GM12878 (cell line): ENCODE measurements around the gene SCN3B. TPM values are rescaled to one million over a fixed set of nuclear protein-coding genes. Genes with fewer than 3 reads are reported as not detected.

Experiments
- ATAC-seq: fragments of 200-7000 bp; cut with Tn5 transposase; 3 replicates; pipeline ENCODE4 v1.9.1; 2020; ENCODE audit warnings: mild to moderate bottlenecking, moderate library complexity
- BruUV-seq: library from RNA; stranded (reverse); fragments of 400-500 nt; replicated peaks from 2 replicates; lab custom pipeline; 2021; lab: Mats Ljungman, UMichigan
- CTCF ChIA-PET: fragments of 300-600 bp; sonication (Branson Sonifier 250); formaldehyde crosslinking; extraction: SDS; loops from one replicate; lab custom pipeline; 2021; ENCODE audit warnings: inconsistent platforms; lab: Yijun Ruan, JAX
- POLR2A ChIA-PET: fragments of 350-600 bp; formaldehyde crosslinking; extraction: SDS; loops from one replicate; lab custom pipeline; 2021; ENCODE audit warnings: inconsistent platforms; lab: Charles Lee
- RAD21 ChIA-PET: fragments of 300-600 bp; sonication (Branson Sonifier 250); formaldehyde crosslinking; loops from one replicate; lab custom pipeline; 2023; ENCODE audit warnings: antibody characterized with exemption; ENCODE audit not compliant: unreplicated experiment; lab: Charles Lee
- SMC1A ChIA-PET: fragments of 300-600 bp; sonication (Branson Sonifier 250); formaldehyde crosslinking; loops from one replicate; lab custom pipeline; 2023; ENCODE audit not compliant: unreplicated experiment, uncharacterized antibody; lab: Charles Lee
- DNase-seq: peaks from one replicate; pipeline ENCODE4 v3.0.0-alpha.2; 2011; ENCODE audit warnings: low read depth, low spot score
- FAIRE-seq: peaks from 3 replicates; lab custom pipeline; 2011; peaks lifted over from hg19 to GRCh38; lab: Jason Lieb, UNC
- H2AFZ ChIP-seq: 2 replicates; pipeline ENCODE4 v1.6.0; 2011; ENCODE audit warnings: low read depth, low read length, control low read depth; ENCODE audit not compliant: control insufficient read depth
- H3K27ac ChIP-seq: 2 replicates; pipeline ENCODE4 v1.5.1; 2011; ENCODE audit warnings: control low read depth; ENCODE audit not compliant: control insufficient read depth, insufficient read depth
- H3K27me3 ChIP-seq, 2 experiments: replicated peaks in 1 of 2; 2 replicates each; pipeline versions ENCODE4 v1.6.0 to v1.6.1; 2011; ENCODE audit warnings: low read length in 1 of 2; ENCODE audit not compliant: control insufficient read depth in 2 of 2, insufficient read depth in 2 of 2
- H3K36me3 ChIP-seq, 2 experiments: 2 replicates each; pipeline ENCODE4 v1.5.1; 2011; ENCODE audit warnings: low read length in 1 of 2; ENCODE audit not compliant: control insufficient read depth in 2 of 2, insufficient read depth in 2 of 2
- H3K4me1 ChIP-seq: 2 replicates; pipeline ENCODE4 v1.6.1; 2011; ENCODE audit warnings: mild to moderate bottlenecking, low read length, moderate library complexity, mixed read lengths; ENCODE audit not compliant: control insufficient read depth, insufficient read depth
- H3K4me2 ChIP-seq: 2 replicates; pipeline ENCODE4 v1.6.0; 2011; ENCODE audit warnings: control low read depth; ENCODE audit not compliant: control insufficient read depth, insufficient read depth
- H3K4me3 ChIP-seq: fragments of 200-600 bp; sonication (generic); 2 replicates; pipeline ENCODE4 v1.5.1; 2016
- H3K79me2 ChIP-seq: 2 replicates; pipeline ENCODE4 v1.6.0; 2011; ENCODE audit warnings: low read length; ENCODE audit not compliant: control insufficient read depth, insufficient read depth
- H3K9ac ChIP-seq: 2 replicates; pipeline ENCODE4 v1.8.0; 2011; ENCODE audit warnings: low read length, control low read depth, mixed read lengths; ENCODE audit not compliant: control insufficient read depth, insufficient read depth
- H3K9me3 ChIP-seq: replicated peaks from 3 replicates; pipeline ENCODE4 v1.5.1; 2011; ENCODE audit warnings: mild to moderate bottlenecking, low read length; ENCODE audit not compliant: control insufficient read depth, insufficient read depth
- H4K20me1 ChIP-seq: 2 replicates; pipeline ENCODE4 v1.6.0; 2011; ENCODE audit not compliant: control insufficient read depth, insufficient read depth
- BCLAF1 ChIP-seq: fragments of 450-650 bp; IDR thresholded peaks from 2 replicates; pipeline ENCODE4 v1.6.1; 2017; ENCODE audit warnings: antibody characterized with exemption, mild to moderate bottlenecking, moderate library complexity
- BMI1 ChIP-seq: fragments of 450-650 bp; IDR thresholded peaks from 2 replicates; pipeline ENCODE4 v1.6.1; 2016; ENCODE audit warnings: mild to moderate bottlenecking, moderate library complexity, borderline replicate concordance
- CHD1 ChIP-seq: IDR thresholded peaks from 2 replicates; pipeline ENCODE4 v1.6.1; 2012; ENCODE audit warnings: low read depth, low read length, improper control_type of control experiment
- EZH2 ChIP-seq: IDR thresholded peaks from 2 replicates; pipeline ENCODE4 v1.6.1; 2012; ENCODE audit warnings: low read depth, mild to moderate bottlenecking, control low read depth, inconsistent platforms, low read length, borderline replicate concordance; ENCODE audit not compliant: control insufficient read depth
- FOXK2 ChIP-seq: fragments of 450-650 bp; IDR thresholded peaks from 2 replicates; pipeline ENCODE4 v1.6.1; 2017; ENCODE audit warnings: mild to moderate bottlenecking, moderate library complexity
- FOXM1 ChIP-seq: IDR thresholded peaks from 2 replicates; pipeline ENCODE4 v1.6.1; 2012; ENCODE audit warnings: low read depth, mild to moderate bottlenecking, inconsistent platforms, low read length, moderate library complexity
- IKZF1 ChIP-seq: fragments of 450-650 bp; conservative IDR thresholded peaks from 2 replicates; pipeline ENCODE4 v1.6.1; 2017; ENCODE audit warnings: antibody characterized with exemption, mild to moderate bottlenecking
- IKZF2 ChIP-seq, 2 experiments: fragments of 450-650 bp; IDR thresholded peaks; 2 replicates each; pipeline ENCODE4 v1.6.1; 2017; ENCODE audit warnings: mild to moderate bottlenecking in 2 of 2, moderate library complexity in 2 of 2
- KAT2A ChIP-seq: conservative IDR thresholded peaks from 2 replicates; pipeline ENCODE4 v1.6.1; 2011; ENCODE audit warnings: low read depth, low read length; ENCODE audit not compliant: control insufficient read depth
- NFYA ChIP-seq: IDR thresholded peaks from 2 replicates; pipeline ENCODE4 v1.6.1; 2011; ENCODE audit warnings: low read depth, mild to moderate bottlenecking, low read length, improper control_type of control experiment, borderline replicate concordance
- RAD21 ChIP-seq: IDR thresholded peaks from 2 replicates; pipeline ENCODE4 v1.6.1; 2011; ENCODE audit warnings: mild to moderate bottlenecking, low read depth, low read length, moderate library complexity; ENCODE audit not compliant: insufficient read depth
- RAD51 ChIP-seq: fragments of 450-650 bp; IDR thresholded peaks from 2 replicates; pipeline ENCODE4 v1.6.1; 2016; ENCODE audit warnings: moderate library complexity, mild to moderate bottlenecking, inconsistent platforms
- RELA ChIP-seq: fragments of 450-650 bp; IDR thresholded peaks from 2 replicates; pipeline ENCODE4 v1.8.0; 2014; ENCODE audit warnings: borderline replicate concordance; ENCODE audit not compliant: partially characterized antibody
- SIN3A ChIP-seq: IDR thresholded peaks from 2 replicates; pipeline ENCODE4 v1.6.1; 2012; ENCODE audit warnings: low read depth, low read length, improper control_type of control experiment
- SIX5 ChIP-seq: IDR thresholded peaks from 2 replicates; pipeline ENCODE4 v1.6.1; 2011; ENCODE audit warnings: mild to moderate bottlenecking, low read depth, low read length, moderate library complexity; ENCODE audit not compliant: severe bottlenecking
- SMARCA5 ChIP-seq: fragments of 450-650 bp; IDR thresholded peaks from 2 replicates; pipeline ENCODE4 v1.6.1; 2017; ENCODE audit warnings: mild to moderate bottlenecking
- USF1 ChIP-seq: IDR thresholded peaks from 2 replicates; pipeline ENCODE4 v1.6.1; 2011; ENCODE audit warnings: borderline replicate concordance, low read depth, mild to moderate bottlenecking, moderate library complexity, mixed read lengths, low read length; ENCODE audit not compliant: insufficient read depth; ENCODE audit errors: extremely low read length
- YY1 ChIP-seq: IDR thresholded peaks from 2 replicates; pipeline ENCODE4 v1.6.1; 2011; ENCODE audit warnings: low read depth, mild to moderate bottlenecking, low read length
- ZNF384 ChIP-seq: IDR thresholded peaks from 2 replicates; pipeline ENCODE4 v1.6.1; 2012; ENCODE audit warnings: low read depth, mild to moderate bottlenecking, low read length, improper control_type of control experiment, borderline replicate concordance
- ZNF622 ChIP-seq: fragments of 450-650 bp; IDR thresholded peaks from 2 replicates; pipeline ENCODE4 v1.6.1; 2017; ENCODE audit warnings: mild to moderate bottlenecking, inconsistent platforms
- WGBS: methylation state at CpG from one replicate; pipeline ENCODE4 v1.1.6; 2016; ENCODE audit warnings: low lambda C conversion rate; ENCODE audit not compliant: insufficient replicate concordance, insufficient coverage; ENCODE audit errors: missing lambda C conversion rate; 5-methylcytosine and 5-hydroxymethylcytosine counted together
- in situ Hi-C: fragments of 300-500 bp; cut with MboI; formaldehyde crosslinking; loops from 9 replicates; pipeline ENCODE4 v1.14.3; 2018; ENCODE audit warnings: mixed read lengths
- intact Hi-C: fragments of 100-400 bp; cut with micrococcal nuclease; formaldehyde crosslinking; loops from one replicate; pipeline ENCODE4 v1.14.2; 2022; ENCODE audit not compliant: unreplicated experiment
- polyA plus RNA-seq, 11 experiments: library from polyadenylated mRNA; depleted of rRNA in 4 of 11; unstranded in 6 of 11; stranded (reverse) in 5 of 11; fragments of >200 nt; fragmentation: Nextera tagmentation in 4 of 11; fragmentation: Illumina TruSeq in 1 of 11; extraction: Ambion mirVana in 4 of 11; extraction: Trizol in 1 of 11; gene quantifications; 1 replicate in 1 of 11; 2 replicates in 10 of 11; pipeline versions ENCODE4 v1.2.1 to v1.2.3, GENCODE V29; 2011 to 2016; ENCODE audit warnings: inconsistent platforms in 2 of 11, missing spikeins in 2 of 11, low read depth in 1 of 11
- total RNA-seq, 4 experiments: library from RNA; depleted of rRNA in 3 of 4; stranded (reverse); fragments of >200 nt in 3 of 4; fragmentation: Illumina TruSeq in 1 of 4; extraction: Trizol in 1 of 4; gene quantifications; 2 replicates each; pipeline versions ENCODE4 v1.2.1 to v1.2.3, GENCODE V29; 2013 to 2021

SCN3B gene
- total and polyA plus RNA-seq, 10 of the 15 experiments (the other 5 are each of a cell fraction or from before 2014, with no cell fraction given): 0.01 to 0.12 (median 0.09) TPM; not detected in 7

GRCh38 chr11:123587044-123587443, 67.4 kb downstream of the SCN3B start:
- no peak overlapping the region for H2AFZ ChIP-seq
- no peak for DNase-seq
- H3K4me3 ChIP-seq: no peak overlapping the region
- peaks cover 0 to 10% of the 10 kb centered on the region in 2 experiments; a peak in 3 of 4 replicates for H3K36me3 ChIP-seq
- WGBS: 50% methylated on average over 2 of the region's 2 CpGs
- RAD21 ChIA-PET: no interaction called here
- SMC1A ChIA-PET: no interaction called here
- ATAC-seq: no peak
- H4K20me1 ChIP-seq: no peaks in the 10 kb centered on the region
- in situ Hi-C loops: no loop called here
- FAIRE-seq: no peak
- no peak for TF ChIP-seq FOXM1
- TF ChIP-seq SIX5: no peak
- TF ChIP-seq CHD1: no peak
- TF ChIP-seq SMARCA5: no peak
- no peak for TF ChIP-seq BMI1
- no peak for TF ChIP-seq NFYA
- no peak for TF ChIP-seq USF1
- no peak for TF ChIP-seq FOXK2
- TF ChIP-seq RELA: no peak
- TF ChIP-seq YY1: no peak
- TF ChIP-seq IKZF2 (IDR thresholded peaks at IDR 0.05): no peak
- TF ChIP-seq ZNF622: no peak
- no peak for TF ChIP-seq RAD21
- TF ChIP-seq BCLAF1: no peak
- TF ChIP-seq IKZF1: no peak
- TF ChIP-seq RAD51: no peak
- no peak for TF ChIP-seq ZNF384
- TF ChIP-seq SIN3A: no peak
- TF ChIP-seq KAT2A: no peak
- TF ChIP-seq EZH2: no peak
- TF ChIP-seq, all 136 proteins: peak for 0
- H3K4me1 ChIP-seq: no peaks in the 10 kb centered on the region
- H3K9ac ChIP-seq: no peak overlapping the region
- H3K79me2 ChIP-seq: no peaks in the 10 kb centered on the region
- no TSS peak for BruUV-seq
- ChIA-PET CTCF (interaction anchor here (1.4 to 1.8 kb wide), 2 partner anchors 11 to 30 kb away, joined by 3 to 8 read pairs; no protein-coding TSS in a partner anchor), POLR2A (no interaction called here)
- no peak overlapping the region for H3K4me2 ChIP-seq
- H3K27ac ChIP-seq: no peak overlapping the region
- H3K9me3 ChIP-seq: no peaks in the 10 kb centered on the region
- no peaks in the 10 kb centered on the region for H3K27me3 ChIP-seq
- intact Hi-C loops: no loop called here
